GM18951 (cell line): ENCODE data around the gene TAAR9.
A peak's percentile ranks its signal among the peaks of the same experiment; 100 is the strongest.

Experiments
- POLR2A ChIP-seq: IDR thresholded peaks from 4 replicates; pipeline ENCODE4 v1.6.1; 2011; ENCODE audit warnings: mild to moderate bottlenecking; ENCODE audit not compliant: insufficient read length, insufficient read depth; ENCODE audit errors: extremely low read depth
- in situ Hi-C: fragments of 300-500 bp; cut with MboI; formaldehyde crosslinking; loops from one replicate; pipeline ENCODE4 v1.12.0; 2022; ENCODE audit warnings: low sequenced_read_pairs, mixed read lengths, inconsistent platforms; ENCODE audit not compliant: unreplicated experiment

TAAR9 gene

GRCh38 chr6:132506869-132507808, 30.9 kb upstream of the TAAR9 start:
- in situ Hi-C loops: no loop called here
- no peak for TF ChIP-seq POLR2A

GRCh38 chr6:132511210-132511830, 26.8 kb upstream of the TAAR9 start:
- in situ Hi-C loops: no loop called here
- no peak for TF ChIP-seq POLR2A

GRCh38 chr6:132511831-132512220, 26.3 kb upstream of the TAAR9 start:
- TF ChIP-seq POLR2A: no peak
- in situ Hi-C loops: no loop called here

GRCh38 chr6:132512342-132512637, 25.8 kb upstream of the TAAR9 start:
- no peak for TF ChIP-seq POLR2A
- in situ Hi-C loops: no loop called here

GRCh38 chr6:132512638-132513632, 25.1 kb upstream of the TAAR9 start, which contains the start of gene STX7:
Gene STX7 (minus strand): TSS chr6:132513116. CDS start chr6:132503530, 9,586 bp downstream.
- TF ChIP-seq POLR2A: peak; percentile 87
- in situ Hi-C loops: no loop called here

- in situ Hi-C loops: no loop called here
- no peak for TF ChIP-seq POLR2A
These were observed 24.1 kb upstream of the TAAR9 start for GRCh38 chr6:132513831-132514545.

- no peak for TF ChIP-seq POLR2A
- in situ Hi-C loops: no loop called here
These were observed 22.7 kb upstream of the TAAR9 start for GRCh38 chr6:132515386-132515785.

GRCh38 chr6:132520953-132521352, 17.1 kb upstream of the TAAR9 start:
- in situ Hi-C loops: no loop called here
- TF ChIP-seq POLR2A: no peak

- no peak for TF ChIP-seq POLR2A
- in situ Hi-C loops: no loop called here
These were observed 13.4 kb upstream of the TAAR9 start for GRCh38 chr6:132524646-132525045.

GRCh38 chr6:132525866-132526265, 12.2 kb upstream of the TAAR9 start:
- in situ Hi-C loops: no loop called here
- no peak for TF ChIP-seq POLR2A

GRCh38 chr6:132526461-132526860, 11.6 kb upstream of the TAAR9 start:
- in situ Hi-C loops: no loop called here
- TF ChIP-seq POLR2A: no peak

- TF ChIP-seq POLR2A: no peak
- in situ Hi-C loops: no loop called here
These were observed 10.3 kb upstream of the TAAR9 start for GRCh38 chr6:132527791-132528190.
